Retinal pigment epithelial cell (primary cell): ENCODE data around the gene PAX8.

Source experiments
- DNase-seq: peaks from one replicate; pipeline ENCODE4 v3.0.0-alpha.2; 2010; ENCODE audit warnings: low read depth
- H3K4me3 ChIP-seq: 2 replicates; pipeline ENCODE4 v1.5.1; 2011; ENCODE audit warnings: mild to moderate bottlenecking, low read length, control low read depth, moderate library complexity
- CTCF ChIP-seq: conservative IDR thresholded peaks from 2 replicates; pipeline ENCODE4 v1.5.1; 2011; ENCODE audit warnings: low read depth, low read length, control low read depth, inconsistent platforms

The PAX8 gene

GRCh38 chr2:113209646-113210171 lies 69.0 kb downstream of the PAX8 start:
- H3K4me3 ChIP-seq, result no peak overlapping the region
- DNase-seq, result no peak
- no peak for TF ChIP-seq CTCF

GRCh38 chr2:113209011-113209645 lies 69.6 kb downstream of the PAX8 start:
- TF ChIP-seq CTCF, result no peak
- DNase-seq, result no peak
- no peak overlapping the region for H3K4me3 ChIP-seq

GRCh38 chr2:113208396-113208795 lies 70.3 kb downstream of the PAX8 start:
- no peak for DNase-seq
- H3K4me3 ChIP-seq, result no peak overlapping the region
- TF ChIP-seq CTCF, result no peak

GRCh38 chr2:113207021-113207420 lies 71.7 kb downstream of the PAX8 start:
- no peak for DNase-seq
- H3K4me3 ChIP-seq, result no peak overlapping the region
- TF ChIP-seq CTCF, result no peak

GRCh38 chr2:113206251-113206650 lies 72.5 kb downstream of the PAX8 start:
- no peak for TF ChIP-seq CTCF
- DNase-seq, result no peak
- H3K4me3 ChIP-seq, result no peak overlapping the region

GRCh38 chr2:113203901-113204519 lies 74.7 kb downstream of the PAX8 start:
- no peak for DNase-seq
- TF ChIP-seq CTCF, result peak; percentile 95
- no peak overlapping the region for H3K4me3 ChIP-seq

- no peak for DNase-seq
- H3K4me3 ChIP-seq, result no peak overlapping the region
- TF ChIP-seq CTCF, result no peak
Measured at GRCh38 chr2:113203217-113203530, 75.5 kb downstream of the PAX8 start.
